Measurements from ENCODE around the gene ANKRD53. TPM values are rescaled to one million over a fixed set of nuclear protein-coding genes. Genes with fewer than 3 reads are reported as not detected.

Gene ANKRD53
- polyA plus RNA-seq, 1 of the 3 experiments (the other 2 are of a cell fraction): 0.58 TPM

GRCh38 chr2:70988151-70988550 lies 9.7 kb downstream of the ANKRD53 start:
- H3K27ac ChIP-seq (ENCODE audit: low read depth in 2 of 2, low read length in 1 of 2): no peak overlapping the region
- 95% methylated on average over 4 of the region's 4 CpGs for WGBS (ENCODE audit: low lambda C conversion rate)
- H3K9me3 ChIP-seq: no peaks in the 10 kb centered on the region
- peaks cover 4 to 5% of the 10 kb centered on the region in 2 experiments; a peak in 1 of 4 replicates for H3K4me1 ChIP-seq (ENCODE audit: control insufficient read depth in 1 of 2, insufficient read depth in 2 of 2, low read depth in 1 of 2, low read length in 1 of 2)
- TF ChIP-seq GATA2 (CRISPR knock-in tag; IDR thresholded peaks at IDR 0.05) (no peak), GABPA (IDR thresholded peaks at IDR 0.05; ENCODE audit: low read depth) (no peak), EP300 (IDR thresholded peaks at IDR 0.05; ENCODE audit: borderline replicate concordance in 1 of 2, low read depth in 1 of 2, low read length in 1 of 2) (no peak), TEAD4 (IDR thresholded peaks at IDR 0.05; ENCODE audit: borderline replicate concordance, insufficient read depth) (no peak), FOSL2 (IDR thresholded peaks at IDR 0.05; ENCODE audit: borderline replicate concordance, low read depth) (no peak), POLR2AphosphoS5 (IDR thresholded peaks at IDR 0.05; ENCODE audit: low read depth, low read length) (no peak), TAF1 (IDR thresholded peaks at IDR 0.05; ENCODE audit: borderline replicate concordance, low read depth, low read length) (no peak), CHD2 (IDR thresholded peaks at IDR 0.05; ENCODE audit: low read length, partially characterized antibody) (no peak), ELF1 (IDR thresholded peaks at IDR 0.05) (no peak), RXRA (IDR thresholded peaks at IDR 0.05; ENCODE audit: borderline replicate concordance, low read depth) (no peak), EZH2phosphoT487 (IDR thresholded peaks at IDR 0.05; ENCODE audit: borderline replicate concordance, low read depth) (no peak), RFX5 (IDR thresholded peaks at IDR 0.05; ENCODE audit: low read length) (no peak), RCOR1 (IDR thresholded peaks at IDR 0.05; ENCODE audit: low read length) (no peak), RAD21 (IDR thresholded peaks at IDR 0.05; ENCODE audit: low read length) (no peak)
- TF ChIP-seq, protein P1, sequence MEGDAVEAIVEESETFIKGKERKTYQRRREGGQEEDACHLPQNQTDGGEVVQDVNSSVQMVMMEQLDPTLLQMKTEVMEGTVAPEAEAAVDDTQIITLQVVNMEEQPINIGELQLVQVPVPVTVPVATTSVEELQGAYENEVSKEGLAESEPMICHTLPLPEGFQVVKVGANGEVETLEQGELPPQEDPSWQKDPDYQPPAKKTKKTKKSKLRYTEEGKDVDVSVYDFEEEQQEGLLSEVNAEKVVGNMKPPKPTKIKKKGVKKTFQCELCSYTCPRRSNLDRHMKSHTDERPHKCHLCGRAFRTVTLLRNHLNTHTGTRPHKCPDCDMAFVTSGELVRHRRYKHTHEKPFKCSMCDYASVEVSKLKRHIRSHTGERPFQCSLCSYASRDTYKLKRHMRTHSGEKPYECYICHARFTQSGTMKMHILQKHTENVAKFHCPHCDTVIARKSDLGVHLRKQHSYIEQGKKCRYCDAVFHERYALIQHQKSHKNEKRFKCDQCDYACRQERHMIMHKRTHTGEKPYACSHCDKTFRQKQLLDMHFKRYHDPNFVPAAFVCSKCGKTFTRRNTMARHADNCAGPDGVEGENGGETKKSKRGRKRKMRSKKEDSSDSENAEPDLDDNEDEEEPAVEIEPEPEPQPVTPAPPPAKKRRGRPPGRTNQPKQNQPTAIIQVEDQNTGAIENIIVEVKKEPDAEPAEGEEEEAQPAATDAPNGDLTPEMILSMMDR (IDR thresholded peaks at IDR 0.05): no peak
- TF ChIP-seq, protein P2, sequence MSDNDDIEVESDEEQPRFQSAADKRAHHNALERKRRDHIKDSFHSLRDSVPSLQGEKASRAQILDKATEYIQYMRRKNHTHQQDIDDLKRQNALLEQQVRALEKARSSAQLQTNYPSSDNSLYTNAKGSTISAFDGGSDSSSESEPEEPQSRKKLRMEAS (IDR thresholded peaks at IDR 0.05; ENCODE audit: low read depth): no peak
- TF ChIP-seq, protein P3, sequence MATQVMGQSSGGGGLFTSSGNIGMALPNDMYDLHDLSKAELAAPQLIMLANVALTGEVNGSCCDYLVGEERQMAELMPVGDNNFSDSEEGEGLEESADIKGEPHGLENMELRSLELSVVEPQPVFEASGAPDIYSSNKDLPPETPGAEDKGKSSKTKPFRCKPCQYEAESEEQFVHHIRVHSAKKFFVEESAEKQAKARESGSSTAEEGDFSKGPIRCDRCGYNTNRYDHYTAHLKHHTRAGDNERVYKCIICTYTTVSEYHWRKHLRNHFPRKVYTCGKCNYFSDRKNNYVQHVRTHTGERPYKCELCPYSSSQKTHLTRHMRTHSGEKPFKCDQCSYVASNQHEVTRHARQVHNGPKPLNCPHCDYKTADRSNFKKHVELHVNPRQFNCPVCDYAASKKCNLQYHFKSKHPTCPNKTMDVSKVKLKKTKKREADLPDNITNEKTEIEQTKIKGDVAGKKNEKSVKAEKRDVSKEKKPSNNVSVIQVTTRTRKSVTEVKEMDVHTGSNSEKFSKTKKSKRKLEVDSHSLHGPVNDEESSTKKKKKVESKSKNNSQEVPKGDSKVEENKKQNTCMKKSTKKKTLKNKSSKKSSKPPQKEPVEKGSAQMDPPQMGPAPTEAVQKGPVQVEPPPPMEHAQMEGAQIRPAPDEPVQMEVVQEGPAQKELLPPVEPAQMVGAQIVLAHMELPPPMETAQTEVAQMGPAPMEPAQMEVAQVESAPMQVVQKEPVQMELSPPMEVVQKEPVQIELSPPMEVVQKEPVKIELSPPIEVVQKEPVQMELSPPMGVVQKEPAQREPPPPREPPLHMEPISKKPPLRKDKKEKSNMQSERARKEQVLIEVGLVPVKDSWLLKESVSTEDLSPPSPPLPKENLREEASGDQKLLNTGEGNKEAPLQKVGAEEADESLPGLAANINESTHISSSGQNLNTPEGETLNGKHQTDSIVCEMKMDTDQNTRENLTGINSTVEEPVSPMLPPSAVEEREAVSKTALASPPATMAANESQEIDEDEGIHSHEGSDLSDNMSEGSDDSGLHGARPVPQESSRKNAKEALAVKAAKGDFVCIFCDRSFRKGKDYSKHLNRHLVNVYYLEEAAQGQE (IDR thresholded peaks at IDR 0.05; ENCODE audit: low read depth, low read length): no peak
- DNase-seq: no peak
- H3K36me3 ChIP-seq (replicated peaks in 1 of 2; ENCODE audit: control insufficient read depth in 1 of 2, insufficient read depth in 2 of 2, low read length in 1 of 2): peaks cover 5 to 63% of the 10 kb centered on the region in 2 experiments
- no peak overlapping the region for H3K4me2 ChIP-seq
- no peak overlapping the region for H2AFZ ChIP-seq (ENCODE audit: low read depth)
- no peaks in the 10 kb centered on the region for H3K27me3 ChIP-seq (ENCODE audit: insufficient read depth)
- peaks cover 18% of the 10 kb centered on the region; the same call in 1 of the 2 replicates for H3K79me2 ChIP-seq (ENCODE audit: insufficient read depth)
- H4K20me1 ChIP-seq (ENCODE audit: insufficient read depth): 0 out of 2 replicates have a peak, but pooled peaks cover 2% of the 10 kb centered on the region
- no peaks in the 10 kb centered on the region for H3F3A ChIP-seq (replicated peaks; ENCODE audit: insufficient read depth)
- no peaks in the 10 kb centered on the region for H3K9me2 ChIP-seq
- no peak overlapping the region for H3K9ac ChIP-seq
- POLR2A ChIA-PET: no interaction called here
- CTCF ChIA-PET: no interaction called here
- H3K4me3 ChIP-seq (ENCODE audit: low read depth in 2 of 2, low read length in 1 of 2): no peak overlapping the region
